ENCODE measurements around the gene TMEM132E.

DNA sequence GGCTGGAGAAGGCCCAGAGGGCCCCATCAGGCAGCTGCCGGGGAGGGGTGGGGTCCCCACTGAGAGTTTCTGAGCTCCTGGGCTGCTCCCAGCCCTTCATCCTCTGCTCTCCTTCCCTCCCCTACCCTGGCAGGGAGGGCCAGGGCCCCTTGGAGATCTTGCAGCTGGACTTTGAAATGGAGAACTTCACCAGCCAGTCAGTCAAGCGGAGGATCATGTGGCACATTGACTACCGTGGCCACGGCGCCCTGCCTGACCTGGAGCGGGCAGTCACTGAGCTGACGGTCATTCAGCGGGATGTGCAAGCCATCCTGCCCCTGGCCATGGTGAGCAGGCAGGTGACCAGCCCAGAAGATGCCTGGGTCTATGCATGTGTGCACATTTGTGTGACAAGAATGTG lies 49.5 kb downstream of the TMEM132E start:
- no peak for TF ChIP-seq POLR2A (IDR thresholded peaks at IDR 0.05)
- TF ChIP-seq, protein P1, sequence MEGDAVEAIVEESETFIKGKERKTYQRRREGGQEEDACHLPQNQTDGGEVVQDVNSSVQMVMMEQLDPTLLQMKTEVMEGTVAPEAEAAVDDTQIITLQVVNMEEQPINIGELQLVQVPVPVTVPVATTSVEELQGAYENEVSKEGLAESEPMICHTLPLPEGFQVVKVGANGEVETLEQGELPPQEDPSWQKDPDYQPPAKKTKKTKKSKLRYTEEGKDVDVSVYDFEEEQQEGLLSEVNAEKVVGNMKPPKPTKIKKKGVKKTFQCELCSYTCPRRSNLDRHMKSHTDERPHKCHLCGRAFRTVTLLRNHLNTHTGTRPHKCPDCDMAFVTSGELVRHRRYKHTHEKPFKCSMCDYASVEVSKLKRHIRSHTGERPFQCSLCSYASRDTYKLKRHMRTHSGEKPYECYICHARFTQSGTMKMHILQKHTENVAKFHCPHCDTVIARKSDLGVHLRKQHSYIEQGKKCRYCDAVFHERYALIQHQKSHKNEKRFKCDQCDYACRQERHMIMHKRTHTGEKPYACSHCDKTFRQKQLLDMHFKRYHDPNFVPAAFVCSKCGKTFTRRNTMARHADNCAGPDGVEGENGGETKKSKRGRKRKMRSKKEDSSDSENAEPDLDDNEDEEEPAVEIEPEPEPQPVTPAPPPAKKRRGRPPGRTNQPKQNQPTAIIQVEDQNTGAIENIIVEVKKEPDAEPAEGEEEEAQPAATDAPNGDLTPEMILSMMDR (IDR thresholded peaks at IDR 0.05), result no peak
